PC-9 (cell line): Measurements from ENCODE around the gene ENO2. TPM values are rescaled to one million over a fixed set of nuclear protein-coding genes. Genes with fewer than 3 reads are reported as not detected.
A peak's percentile ranks its signal among the peaks of the same experiment; 100 is the strongest.

Source experiments
- BruUV-seq: library from RNA; stranded (reverse); fragments of 400-500 nt; replicated peaks from 2 replicates; lab custom pipeline; 2021; lab: Mats Ljungman, UMichigan
- CTCF ChIA-PET: fragments of 300-600 bp; sonication (Branson Sonifier 250); formaldehyde crosslinking; loops from one replicate; lab custom pipeline; 2022; ENCODE audit warnings: antibody characterized with exemption; lab: Charles Lee
- POLR2A ChIA-PET: fragments of 300-600 bp; sonication (Branson Sonifier 250); formaldehyde crosslinking; loops from one replicate; lab custom pipeline; 2022; ENCODE audit warnings: antibody characterized with exemption; ENCODE audit not compliant: unreplicated experiment; lab: Charles Lee
- DNase-seq, 2 experiments: peaks; one replicate each; pipeline versions ENCODE4 v3.0.0 to v3.0.0-alpha.2; 2015 to 2022; ENCODE audit warnings: mixed read lengths in 1 of 2
- H2AFZ ChIP-seq: fragments of 200-600 bp; sonication (generic); 2 replicates; pipeline ENCODE4 v1.8.1; 2017; ENCODE audit warnings: antibody characterized with exemption
- H3F3A ChIP-seq: fragments of 200-600 bp; sonication (generic); 2 replicates; pipeline ENCODE4 v1.8.1; 2017; ENCODE audit warnings: antibody characterized with exemption, mild to moderate bottlenecking, low read depth; ENCODE audit not compliant: insufficient read depth
- H3K27ac ChIP-seq: fragments of 200-600 bp; sonication (generic); 2 replicates; pipeline ENCODE4 v1.6.1; 2016; ENCODE audit warnings: mixed run types
- H3K27me3 ChIP-seq: fragments of 200-600 bp; sonication (generic); 2 replicates; pipeline ENCODE4 v1.6.1; 2016; ENCODE audit warnings: low read depth, mixed run types; ENCODE audit not compliant: insufficient read depth
- H3K36me3 ChIP-seq: fragments of 200-600 bp; sonication (generic); 2 replicates; pipeline ENCODE4 v1.6.1; 2016; ENCODE audit warnings: low read depth, mixed run types
- H3K4me1 ChIP-seq: fragments of 200-600 bp; sonication (generic); replicated peaks from 2 replicates; pipeline ENCODE4 v1.6.1; 2016; ENCODE audit warnings: mixed run types; ENCODE audit not compliant: insufficient read depth
- H3K4me2 ChIP-seq: fragments of 200-600 bp; sonication (generic); 2 replicates; pipeline ENCODE4 v1.6.1; 2017; ENCODE audit warnings: mixed run types
- H3K4me3 ChIP-seq: fragments of 200-600 bp; sonication (generic); 2 replicates; pipeline ENCODE4 v1.6.1; 2016; ENCODE audit warnings: mixed run types
- H3K79me2 ChIP-seq: fragments of 200-600 bp; sonication (generic); 2 replicates; pipeline ENCODE4 v1.6.1; 2017; ENCODE audit warnings: low read depth, mixed run types
- H3K9me2 ChIP-seq: fragments of 200-600 bp; sonication (generic); 2 replicates; pipeline ENCODE4 v1.8.1; 2017; ENCODE audit warnings: mild to moderate bottlenecking; ENCODE audit not compliant: insufficient read depth
- H3K9me3 ChIP-seq: fragments of 200-600 bp; sonication (generic); 2 replicates; pipeline ENCODE4 v1.8.1; 2016; ENCODE audit warnings: low read depth; ENCODE audit not compliant: insufficient read depth
- H4K20me1 ChIP-seq: fragments of 200-600 bp; sonication (generic); 2 replicates; pipeline ENCODE4 v1.8.1; 2017; ENCODE audit not compliant: insufficient read depth
- CTCF ChIP-seq: fragments of 200-600 bp; sonication (generic); conservative IDR thresholded peaks from 2 replicates; pipeline ENCODE4 v1.6.1; 2017; ENCODE audit warnings: mixed run types, antibody characterized with exemption, mild to moderate bottlenecking, moderate library complexity
- EZH2 ChIP-seq: fragments of 200-600 bp; sonication (generic); IDR thresholded peaks from 2 replicates; pipeline ENCODE4 v1.8.0; 2017; ENCODE audit warnings: antibody characterized with exemption, low read depth
- intact Hi-C: fragments of 100-400 bp; cut with micrococcal nuclease; formaldehyde crosslinking; loops from one replicate; pipeline ENCODE4 v1.10.0; 2022; ENCODE audit not compliant: unreplicated experiment
- total RNA-seq: library from RNA; stranded (reverse); gene quantifications from 2 replicates; pipeline ENCODE4 v1.2.3, GENCODE V29; 2021

The ENO2 gene
- total RNA-seq, 1 experiment from 2014 or later: 38.8 TPM

- no peaks in the 10 kb centered on the region for H3K27me3 ChIP-seq
- ChIA-PET POLR2A (interaction anchor here (0.6 to 1.5 kb wide), 18 partner anchors 9 to 313 kb away, joined by 3 to 31 read pairs (median 5); partner anchors contain the start of genes C12orf57, RNU7-1, SPSB2 and USP5), CTCF (interaction anchor here (0.6 to 2.7 kb wide), 21 partner anchors 11 to 311 kb away, joined by 3 to 38 read pairs (median 5); partner anchors contain the start of genes C12orf57, CDCA3, RNU7-1 and SPSB2)
- no peaks in the 10 kb centered on the region for H3K9me2 ChIP-seq
- BruUV-seq: no TSS peak
- peak overlapping the region; percentile 89 for H3K4me2 ChIP-seq
- no peaks in the 10 kb centered on the region for H3K9me3 ChIP-seq
- peak overlapping the region; percentile 85; the same call in 1 of the 2 replicates for H3K4me3 ChIP-seq
- intact Hi-C loops: loop anchor here (1.0 to 5.0 kb wide), 3 partner anchors 19 to 262 kb away; partner anchors contain the start of genes C12orf57, PEX5 and SPSB2
- no peak for DNase-seq
- peak overlapping the region; percentile 75 for H3K27ac ChIP-seq
- TF ChIP-seq EZH2 (no peak), CTCF (no peak)
- no peaks in the 10 kb centered on the region for H3K36me3 ChIP-seq
- peaks cover 47% of the 10 kb centered on the region for H3K4me1 ChIP-seq
- peak overlapping the region; percentile 65; the same call in 1 of the 2 replicates for H2AFZ ChIP-seq
- H4K20me1 ChIP-seq: no peaks in the 10 kb centered on the region
- peaks cover 33% of the 10 kb centered on the region for H3F3A ChIP-seq
- H3K79me2 ChIP-seq: peaks cover 32% of the 10 kb centered on the region
Observed at GRCh38 chr12:6925239-6925539, 10.8 kb downstream of the ENO2 start.

GRCh38 chr12:6925540-6926279 is 11.3 kb downstream of the ENO2 start:
- peaks cover 49% of the 10 kb centered on the region for H3K4me1 ChIP-seq

More at GRCh38 chr12:6925540-6926279, 11.3 kb downstream of the ENO2 start:
- Histone ChIP-seq H3K9me3 (no peaks in the 10 kb centered on the region), H3K27ac (peak overlapping the region; percentile 75), H4K20me1 (no peaks in the 10 kb centered on the region), H3K9me2 (no peaks in the 10 kb centered on the region), H2AFZ (peak overlapping the region; percentile 65), H3K4me2 (peak overlapping the region; percentile 89), H3K36me3 (no peaks in the 10 kb centered on the region), H3K27me3 (no peaks in the 10 kb centered on the region), H3K4me3 (peak overlapping the region; percentile 85), H3K79me2 (peaks cover 36% of the 10 kb centered on the region), H3F3A (peaks cover 33% of the 10 kb centered on the region)
- DNase-seq: peak; percentile 81 to 91
- POLR2A ChIA-PET: interaction anchor here (0.6 to 1.5 kb wide), 23 partner anchors 9 to 1315 kb away, joined by 3 to 31 read pairs (median 5); partner anchors contain the start of genes C12orf57, LPAR5, RNU7-1 and SPSB2
- TF ChIP-seq EZH2 (no peak), CTCF (0 out of 2 replicates have a peak, but pooled peaks have one; percentile 16)
- CTCF ChIA-PET: interaction anchor here (0.5 to 2.7 kb wide), 24 partner anchors 12 to 312 kb away, joined by 3 to 38 read pairs (median 5); partner anchors contain the start of genes C12orf57, CDCA3, RNU7-1 and SPSB2
- TSS peak; percentile 80 for BruUV-seq
- intact Hi-C loops: loop anchor here (1.0 to 5.0 kb wide), 3 partner anchors 19 to 262 kb away; partner anchors contain the start of genes C12orf57, PEX5 and SPSB2
